Measurements from ENCODE around the gene NELL1.

NELL1 gene

DNA sequence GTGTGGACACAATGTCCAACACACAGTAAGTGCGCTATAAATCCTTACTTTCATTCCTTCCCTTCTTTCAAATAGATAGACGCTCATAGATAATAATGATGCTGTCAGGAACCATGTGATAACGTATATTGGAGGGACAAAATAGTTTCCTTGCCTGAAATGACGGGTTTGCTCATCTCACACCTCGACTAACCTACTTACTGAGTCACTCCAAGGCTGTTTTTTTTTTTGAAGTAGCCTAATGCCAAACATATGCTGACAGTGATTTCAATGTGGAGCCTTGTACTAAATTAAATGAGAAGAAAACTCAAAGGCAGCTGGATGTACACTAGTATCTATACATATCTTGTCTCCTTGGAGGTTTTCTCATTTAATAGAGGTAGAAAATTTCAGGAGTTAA, 400.5 kb downstream of the NELL1 start:
- H3K4me1 ChIP-seq (ENCODE audit: insufficient read depth, low read length), result no peaks in the 10 kb centered on the region
- no peak overlapping the region for H3K4me2 ChIP-seq (ENCODE audit: insufficient read depth, low read length)
- no peaks in the 10 kb centered on the region for H3K27me3 ChIP-seq (ENCODE audit: insufficient read depth, low read length, poor library complexity)
- DNase-seq (no peak), ATAC-seq (ENCODE audit: insufficient read depth, low read depth) (no peak)
- H3K36me3 ChIP-seq (ENCODE audit: insufficient read depth, low read length), result no peaks in the 10 kb centered on the region
- H3K27ac ChIP-seq (ENCODE audit: low read length), result no peak overlapping the region
- TF ChIP-seq, protein P1, sequence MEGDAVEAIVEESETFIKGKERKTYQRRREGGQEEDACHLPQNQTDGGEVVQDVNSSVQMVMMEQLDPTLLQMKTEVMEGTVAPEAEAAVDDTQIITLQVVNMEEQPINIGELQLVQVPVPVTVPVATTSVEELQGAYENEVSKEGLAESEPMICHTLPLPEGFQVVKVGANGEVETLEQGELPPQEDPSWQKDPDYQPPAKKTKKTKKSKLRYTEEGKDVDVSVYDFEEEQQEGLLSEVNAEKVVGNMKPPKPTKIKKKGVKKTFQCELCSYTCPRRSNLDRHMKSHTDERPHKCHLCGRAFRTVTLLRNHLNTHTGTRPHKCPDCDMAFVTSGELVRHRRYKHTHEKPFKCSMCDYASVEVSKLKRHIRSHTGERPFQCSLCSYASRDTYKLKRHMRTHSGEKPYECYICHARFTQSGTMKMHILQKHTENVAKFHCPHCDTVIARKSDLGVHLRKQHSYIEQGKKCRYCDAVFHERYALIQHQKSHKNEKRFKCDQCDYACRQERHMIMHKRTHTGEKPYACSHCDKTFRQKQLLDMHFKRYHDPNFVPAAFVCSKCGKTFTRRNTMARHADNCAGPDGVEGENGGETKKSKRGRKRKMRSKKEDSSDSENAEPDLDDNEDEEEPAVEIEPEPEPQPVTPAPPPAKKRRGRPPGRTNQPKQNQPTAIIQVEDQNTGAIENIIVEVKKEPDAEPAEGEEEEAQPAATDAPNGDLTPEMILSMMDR (IDR thresholded peaks at IDR 0.05; ENCODE audit: borderline replicate concordance, extremely low read depth, low read length, poor library complexity, severe bottlenecking), result no peak
- H3K4me3 ChIP-seq (ENCODE audit: low read depth in 1 of 2, low read length in 2 of 2), result no peak overlapping the region
- no peak overlapping the region for H2AFZ ChIP-seq (ENCODE audit: low read depth, low read length)
- no peaks in the 10 kb centered on the region for H4K20me1 ChIP-seq (ENCODE audit: insufficient read depth, low read length)
- no peak overlapping the region for H3K9ac ChIP-seq (ENCODE audit: low read depth, low read length)
- H3K79me2 ChIP-seq (ENCODE audit: insufficient read depth, low read length), result no peaks in the 10 kb centered on the region
- no peaks in the 10 kb centered on the region for H3K9me3 ChIP-seq (ENCODE audit: insufficient read depth, low read length, severe bottlenecking)

DNA sequence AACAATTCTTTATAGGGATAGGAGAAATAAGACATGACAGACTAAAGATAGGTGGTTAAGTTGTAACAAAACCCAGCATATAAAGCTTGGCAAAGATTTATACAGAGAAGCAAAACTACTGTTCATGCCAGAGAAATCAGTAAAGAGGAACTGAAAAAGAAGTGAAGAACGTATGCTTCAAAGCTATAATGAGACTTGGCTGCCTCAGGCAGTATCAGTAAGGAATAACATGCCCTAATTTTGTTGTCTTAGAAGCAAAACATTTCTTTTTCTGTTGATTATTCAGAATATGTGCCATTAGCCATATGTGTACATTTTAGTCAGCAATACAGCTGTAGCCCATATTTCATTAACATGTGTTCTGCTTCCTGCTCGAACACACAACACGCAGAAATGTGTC, 403.2 kb downstream of the NELL1 start:
- TF ChIP-seq, protein P1 (IDR thresholded peaks at IDR 0.05; ENCODE audit: borderline replicate concordance, extremely low read depth, low read length, poor library complexity, severe bottlenecking), result no peak
- no peak for TF ChIP-seq EZH2 (IDR thresholded peaks at IDR 0.05; ENCODE audit: borderline replicate concordance, low read depth, low read length, severe bottlenecking)
- ATAC-seq (ENCODE audit: insufficient read depth, low read depth) (no peak), DNase-seq (no peak)
- Histone ChIP-seq H3K79me2 (ENCODE audit: insufficient read depth, low read length) (no peaks in the 10 kb centered on the region), H3K27me3 (ENCODE audit: insufficient read depth, low read length, poor library complexity) (no peaks in the 10 kb centered on the region), H3K4me1 (ENCODE audit: insufficient read depth, low read length) (no peaks in the 10 kb centered on the region), H3K4me3 (ENCODE audit: low read depth in 1 of 2, low read length in 2 of 2) (no peak overlapping the region), H3K4me2 (ENCODE audit: insufficient read depth, low read length) (no peak overlapping the region), H3K9ac (ENCODE audit: low read depth, low read length) (no peak overlapping the region), H3K9me3 (ENCODE audit: insufficient read depth, low read length, severe bottlenecking) (no peaks in the 10 kb centered on the region), H3K36me3 (ENCODE audit: insufficient read depth, low read length) (no peaks in the 10 kb centered on the region), H2AFZ (ENCODE audit: low read depth, low read length) (no peak overlapping the region), H4K20me1 (ENCODE audit: insufficient read depth, low read length) (no peaks in the 10 kb centered on the region), H3K27ac (ENCODE audit: low read length) (no peak overlapping the region)

DNA sequence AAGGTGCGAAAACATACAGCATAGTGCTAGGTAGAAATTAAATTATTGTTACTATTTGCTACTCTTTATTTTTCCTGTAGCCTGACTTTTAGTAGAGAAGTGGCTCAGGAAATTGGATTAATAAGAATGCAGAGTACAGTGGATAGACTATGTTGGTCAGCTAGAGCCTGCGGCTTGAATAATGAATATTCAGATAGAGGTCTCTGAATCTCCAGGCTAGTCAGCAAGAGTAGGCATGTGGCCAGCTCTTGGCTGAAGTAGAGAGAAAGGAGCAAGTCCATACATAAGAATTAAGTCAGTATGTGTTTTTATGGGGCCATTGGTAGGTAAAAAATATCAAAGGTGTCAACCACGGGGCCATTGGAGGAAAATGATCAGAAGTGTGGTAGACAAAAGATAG, 413.5 kb downstream of the NELL1 start:
- Histone ChIP-seq H4K20me1 (ENCODE audit: insufficient read depth, low read length) (no peaks in the 10 kb centered on the region), H3K9ac (ENCODE audit: low read depth, low read length) (no peak overlapping the region), H2AFZ (ENCODE audit: low read depth, low read length) (no peak overlapping the region), H3K4me1 (ENCODE audit: insufficient read depth, low read length) (no peaks in the 10 kb centered on the region), H3K36me3 (ENCODE audit: insufficient read depth, low read length) (no peaks in the 10 kb centered on the region), H3K27ac (ENCODE audit: low read length) (no peak overlapping the region), H3K79me2 (ENCODE audit: insufficient read depth, low read length) (no peaks in the 10 kb centered on the region), H3K9me3 (ENCODE audit: insufficient read depth, low read length, severe bottlenecking) (no peaks in the 10 kb centered on the region), H3K4me2 (ENCODE audit: insufficient read depth, low read length) (no peak overlapping the region), H3K4me3 (ENCODE audit: low read depth in 1 of 2, low read length in 2 of 2) (no peak overlapping the region), H3K27me3 (ENCODE audit: insufficient read depth, low read length, poor library complexity) (no peaks in the 10 kb centered on the region)
- TF ChIP-seq EZH2 (IDR thresholded peaks at IDR 0.05; ENCODE audit: borderline replicate concordance, low read depth, low read length, severe bottlenecking), result no peak
- TF ChIP-seq, protein P1 (IDR thresholded peaks at IDR 0.05; ENCODE audit: borderline replicate concordance, extremely low read depth, low read length, poor library complexity, severe bottlenecking), result no peak
- no peak for DNase-seq
- ATAC-seq (ENCODE audit: insufficient read depth, low read depth), result no peak

DNA sequence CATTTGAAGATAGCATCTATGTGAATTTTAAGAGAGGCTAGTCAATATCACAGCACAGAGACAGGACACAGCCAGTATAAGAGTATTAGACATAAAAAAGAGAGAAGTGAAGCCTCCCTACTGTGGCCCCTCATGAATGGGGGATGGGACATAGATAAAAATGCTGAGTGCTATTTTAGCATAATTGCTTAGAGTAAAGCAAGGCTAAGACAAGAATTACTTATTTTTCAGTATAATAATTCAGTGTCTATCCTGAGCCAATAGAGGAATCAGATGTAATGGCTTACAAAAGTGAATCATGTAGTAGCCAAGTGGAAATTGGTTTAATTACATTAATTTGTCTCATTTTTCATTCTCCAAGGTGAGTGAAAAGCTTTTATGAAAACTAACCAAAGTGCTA, 419.5 kb downstream of the NELL1 start:
- Histone ChIP-seq H3K4me2 (ENCODE audit: insufficient read depth, low read length) (no peak overlapping the region), H3K36me3 (ENCODE audit: insufficient read depth, low read length) (no peaks in the 10 kb centered on the region), H3K79me2 (ENCODE audit: insufficient read depth, low read length) (no peaks in the 10 kb centered on the region), H3K4me3 (ENCODE audit: low read depth in 1 of 2, low read length in 2 of 2) (no peak overlapping the region), H2AFZ (ENCODE audit: low read depth, low read length) (no peak overlapping the region), H3K9me3 (ENCODE audit: insufficient read depth, low read length, severe bottlenecking) (no peaks in the 10 kb centered on the region), H3K27ac (ENCODE audit: low read length) (no peak overlapping the region), H4K20me1 (ENCODE audit: insufficient read depth, low read length) (no peaks in the 10 kb centered on the region), H3K9ac (ENCODE audit: low read depth, low read length) (no peak overlapping the region), H3K27me3 (ENCODE audit: insufficient read depth, low read length, poor library complexity) (no peaks in the 10 kb centered on the region), H3K4me1 (ENCODE audit: insufficient read depth, low read length) (no peaks in the 10 kb centered on the region)
- ATAC-seq (ENCODE audit: insufficient read depth, low read depth), result no peak
- TF ChIP-seq EZH2 (IDR thresholded peaks at IDR 0.05; ENCODE audit: borderline replicate concordance, low read depth, low read length, severe bottlenecking), result no peak
- TF ChIP-seq, protein P1 (IDR thresholded peaks at IDR 0.05; ENCODE audit: borderline replicate concordance, extremely low read depth, low read length, poor library complexity, severe bottlenecking), result no peak
- no peak for DNase-seq
